HG02678 (cell line): ENCODE data around the gene CRABP2.

Experiments
- ATAC-seq: cut with Tn5 transposase; IDR thresholded peaks from one replicate; pipeline ENCODE4 v1.9.1; 2021; ENCODE audit warnings: mild to moderate bottlenecking, moderate library complexity; ENCODE audit not compliant: unreplicated experiment

Gene CRABP2

GRCh38 chr1:156691665-156692440 lies 13.5 kb downstream of the CRABP2 start:
- no peak for ATAC-seq

- ATAC-seq: no peak
Measured at GRCh38 chr1:156691191-156691590, 14.2 kb downstream of the CRABP2 start.

GRCh38 chr1:156690675-156691036 lies 14.7 kb downstream of the CRABP2 start:
- no peak for ATAC-seq

- ATAC-seq: no peak
Measured at GRCh38 chr1:156689953-156690674, 15.3 kb downstream of the CRABP2 start.

GRCh38 chr1:156689035-156689952 lies 16.1 kb downstream of the CRABP2 start:
- peak; percentile 84 for ATAC-seq

GRCh38 chr1:156684227-156684782 lies 21.1 kb downstream of the CRABP2 start:
- ATAC-seq: no peak

- ATAC-seq: no peak
Measured at GRCh38 chr1:156682166-156682890, 23.1 kb downstream of the CRABP2 start.

GRCh38 chr1:156681196-156681960 lies 24.0 kb downstream of the CRABP2 start:
- ATAC-seq: no peak

- no peak for ATAC-seq
Measured at GRCh38 chr1:156680056-156680455, 25.3 kb downstream of the CRABP2 start.

- no peak for ATAC-seq
Measured at GRCh38 chr1:156677616-156678596, 27.5 kb downstream of the CRABP2 start.

GRCh38 chr1:156676820-156677615 lies 28.4 kb downstream of the CRABP2 start, which contains the start of gene NES:
NES (minus strand) TSS chr1:156677407; CDS start chr1:156677264, 143 bp downstream.
- no peak for ATAC-seq

- ATAC-seq: no peak
Measured at GRCh38 chr1:156676114-156676819, 29.1 kb downstream of the CRABP2 start.

- ATAC-seq: no peak
Measured at GRCh38 chr1:156675210-156676113, 29.9 kb downstream of the CRABP2 start.

- ATAC-seq: no peak
Measured at GRCh38 chr1:156673387-156674121, 31.8 kb downstream of the CRABP2 start.

GRCh38 chr1:156671804-156672203 lies 33.6 kb downstream of the CRABP2 start:
- ATAC-seq: no peak
